H1 (cell line): ENCODE results near the gene GPHA2. TPM values are rescaled to one million over a fixed set of nuclear protein-coding genes. Genes with fewer than 3 reads are reported as not detected.

Experiments used
- CTCF ChIA-PET: fragments of 300-600 bp; sonication (Branson Sonifier 250); formaldehyde crosslinking; loops from one replicate; lab custom pipeline; 2021; ENCODE audit not compliant: partially characterized antibody; lab: Charles Lee
- POLR2A ChIA-PET: fragments of 300-600 bp; sonication (Branson Sonifier 250); formaldehyde crosslinking; loops from one replicate; lab custom pipeline; 2021; ENCODE audit warnings: inconsistent platforms; ENCODE audit not compliant: partially characterized antibody; lab: Charles Lee
- DNase-seq, 2 experiments: peaks; one replicate each; pipeline versions ENCODE4 v3.0.0 to v3.0.0-alpha.2; 2010 to 2022; ENCODE audit warnings: low spot score in 2 of 2, low read depth in 1 of 2, mixed read lengths in 1 of 2
- FAIRE-seq: peaks from 2 replicates; lab custom pipeline; 2011; peaks lifted over from hg19 to GRCh38; lab: Jason Lieb, UNC
- H2AFZ ChIP-seq: 2 replicates; pipeline ENCODE4 v1.8.1; 2012; ENCODE audit warnings: low read length, inconsistent platforms
- H2AK5ac ChIP-seq: 2 replicates; pipeline ENCODE4 v1.6.1; 2013; ENCODE audit warnings: low read depth, low read length
- H2BK120ac ChIP-seq: replicated peaks from 2 replicates; pipeline ENCODE3; 2013; ENCODE audit warnings: low read depth, low read length, inconsistent platforms
- H2BK12ac ChIP-seq: 2 replicates; pipeline ENCODE4 v1.6.1; 2013; ENCODE audit warnings: low read depth, low read length
- H2BK15ac ChIP-seq: 2 replicates; pipeline ENCODE4 v1.6.1; 2013; ENCODE audit warnings: low read length
- H2BK20ac ChIP-seq: 2 replicates; pipeline ENCODE4 v1.6.1; 2013; ENCODE audit warnings: low read length
- H2BK5ac ChIP-seq: 2 replicates; pipeline ENCODE4 v1.6.1; 2013; ENCODE audit warnings: low read depth, low read length
- H3K14ac ChIP-seq: 2 replicates; pipeline ENCODE4 v1.6.1; 2013; ENCODE audit warnings: inconsistent platforms; ENCODE audit not compliant: insufficient read length
- H3K18ac ChIP-seq: 2 replicates; pipeline ENCODE4 v1.6.1; 2013; ENCODE audit warnings: low read length; ENCODE audit errors: extremely low read depth
- H3K23ac ChIP-seq: 2 replicates; pipeline ENCODE4 v1.6.1; 2013; ENCODE audit warnings: inconsistent platforms; ENCODE audit not compliant: insufficient read length
- H3K23me2 ChIP-seq: 2 replicates; pipeline ENCODE4 v1.6.1; 2013; ENCODE audit warnings: low read depth, low read length
- H3K27ac ChIP-seq: 2 replicates; pipeline ENCODE4 v1.6.1; 2011; ENCODE audit warnings: low read depth, low read length, inconsistent platforms
- H3K27me3 ChIP-seq, 4 experiments: replicated peaks in 1 of 4; 1 replicate in 1 of 4; 2 replicates in 3 of 4; pipeline versions ENCODE4 v1.6.1 to v1.8.1; 2011 to 2013; ENCODE audit warnings: low read length in 3 of 4, mild to moderate bottlenecking in 3 of 4, inconsistent platforms in 2 of 4, mixed read lengths in 2 of 4, moderate library complexity in 1 of 4; ENCODE audit not compliant: control insufficient read depth in 3 of 4, insufficient read depth in 3 of 4; ENCODE audit errors: extremely low read depth in 1 of 4
- H3K36me3 ChIP-seq, 4 experiments: 2 replicates each; pipeline versions ENCODE4 v1.6.1 to v1.8.1; 2011 to 2013; ENCODE audit warnings: mild to moderate bottlenecking in 4 of 4, low read length in 3 of 4, moderate library complexity in 2 of 4, control low read depth in 1 of 4, inconsistent platforms in 1 of 4; ENCODE audit not compliant: insufficient read depth in 4 of 4, control insufficient read depth in 2 of 4
- H3K4ac ChIP-seq: replicated peaks from 2 replicates; pipeline ENCODE3; 2013; ENCODE audit warnings: low read length, low read depth, mixed read lengths, inconsistent platforms; ENCODE audit not compliant: insufficient read length
- H3K4me1 ChIP-seq, 4 experiments: replicated peaks in 1 of 4; 1 replicate in 1 of 4; 2 replicates in 3 of 4; pipeline versions ENCODE4 v1.6.1 to v1.8.1; 2011 to 2013; ENCODE audit warnings: low read length in 3 of 4, inconsistent platforms in 2 of 4, mixed read lengths in 1 of 4; ENCODE audit not compliant: insufficient read depth in 4 of 4, control insufficient read depth in 3 of 4
- H3K4me2 ChIP-seq, 2 experiments: 2 replicates each; pipeline versions ENCODE4 v1.6.1 to v1.8.1; 2011 to 2013; ENCODE audit warnings: low read depth in 2 of 2, low read length in 2 of 2, control low read depth in 1 of 2, inconsistent platforms in 1 of 2, mild to moderate bottlenecking in 1 of 2; ENCODE audit not compliant: insufficient read depth in 1 of 2
- H3K4me3 ChIP-seq, 4 experiments: fragments of 200-600, 300-600 bp in 1 of 4; sonication (generic), shearing (Covaris generic), sonication (Bioruptor Twin) in 1 of 4; 2 replicates each; pipeline versions ENCODE4 v1.5.1 to v1.8.1; 2011 to 2016; ENCODE audit warnings: low read length in 4 of 4, low read depth in 3 of 4, control low read depth in 2 of 4, inconsistent platforms in 2 of 4, mild to moderate bottlenecking in 2 of 4, mixed read lengths in 1 of 4, moderate library complexity in 1 of 4; ENCODE audit not compliant: insufficient read depth in 2 of 4; ENCODE audit errors: extremely low read depth in 1 of 4
- H3K56ac ChIP-seq: replicated peaks from 2 replicates; pipeline ENCODE3; 2013; ENCODE audit warnings: low read depth, mild to moderate bottlenecking, mixed read lengths, low read length, inconsistent platforms; ENCODE audit not compliant: insufficient read length
- H3K79me1 ChIP-seq: 2 replicates; pipeline ENCODE4 v1.6.1; 2013; ENCODE audit warnings: low read depth, low read length, control low read depth
- H3K79me2 ChIP-seq, 2 experiments: 2 replicates each; pipeline versions ENCODE4 v1.6.1 to v1.8.1; 2012 to 2013; ENCODE audit warnings: low read length in 2 of 2, mild to moderate bottlenecking in 2 of 2, inconsistent platforms in 1 of 2; ENCODE audit not compliant: insufficient read depth in 2 of 2, control insufficient read depth in 1 of 2
- H3K9ac ChIP-seq, 4 experiments: replicated peaks in 1 of 4; 1 replicate in 1 of 4; 2 replicates in 3 of 4; pipeline versions ENCODE4 v1.6.1 to v1.8.1; 2011 to 2013; ENCODE audit warnings: low read depth in 3 of 4, low read length in 3 of 4, control low read depth in 2 of 4, mild to moderate bottlenecking in 2 of 4, moderate library complexity in 2 of 4, inconsistent platforms in 1 of 4; ENCODE audit errors: extremely low read depth in 1 of 4
- H3K9me3 ChIP-seq, 2 experiments: 2 replicates each; pipeline versions ENCODE4 v1.6.1 to v1.8.1; 2012 to 2013; ENCODE audit warnings: mild to moderate bottlenecking in 2 of 2, moderate library complexity in 2 of 2, control low read depth in 1 of 2, inconsistent platforms in 1 of 2, low read depth in 1 of 2, low read length in 1 of 2, mixed read lengths in 1 of 2; ENCODE audit not compliant: insufficient read depth in 2 of 2
- H4K20me1 ChIP-seq, 2 experiments: replicated peaks in 1 of 2; 2 replicates each; pipeline versions ENCODE3 to v1.8.1; 2011 to 2013; ENCODE audit warnings: inconsistent platforms in 2 of 2, low read length in 2 of 2, mild to moderate bottlenecking in 1 of 2; ENCODE audit not compliant: insufficient read depth in 2 of 2, control insufficient read depth in 1 of 2
- H4K5ac ChIP-seq: 2 replicates; pipeline ENCODE4 v1.6.1; 2013; ENCODE audit warnings: low read length, low read depth, mixed read lengths, inconsistent platforms; ENCODE audit not compliant: insufficient read length
- H4K8ac ChIP-seq: 2 replicates; pipeline ENCODE4 v1.8.0; 2013; ENCODE audit warnings: mild to moderate bottlenecking, moderate library complexity, low read length, inconsistent platforms; ENCODE audit not compliant: insufficient read depth; ENCODE audit errors: extremely low read depth
- H4K91ac ChIP-seq: replicated peaks from 2 replicates; pipeline ENCODE3; 2013; ENCODE audit warnings: low read length, mixed read lengths, inconsistent platforms; ENCODE audit not compliant: insufficient read length
- ATF3 ChIP-seq: IDR thresholded peaks from 2 replicates; pipeline ENCODE4 v1.6.1; 2011; ENCODE audit warnings: low read depth, mild to moderate bottlenecking, low read length; ENCODE audit not compliant: insufficient read depth
- HDAC6 ChIP-seq: IDR thresholded peaks from one replicate; pipeline ENCODE4 v1.7.1; 2012; ENCODE audit warnings: low read depth, mild to moderate bottlenecking, inconsistent platforms, low read length, moderate library complexity
- JUN ChIP-seq: IDR thresholded peaks from 2 replicates; pipeline ENCODE4 v1.6.1; 2011; ENCODE audit warnings: low read depth, mild to moderate bottlenecking, improper control_type of control experiment, low read length
- MAX ChIP-seq: IDR thresholded peaks from 2 replicates; pipeline ENCODE4 v1.6.1; 2012; ENCODE audit warnings: inconsistent platforms
- NRF1 ChIP-seq: IDR thresholded peaks from 2 replicates; pipeline ENCODE4 v1.6.1; 2011; ENCODE audit warnings: mild to moderate bottlenecking, low read depth, low read length, improper control_type of control experiment
- SIRT6 ChIP-seq: IDR thresholded peaks from one replicate; pipeline ENCODE4 v1.7.1; 2012; ENCODE audit warnings: low read length, inconsistent platforms
- SIX5 ChIP-seq: IDR thresholded peaks from 2 replicates; pipeline ENCODE4 v1.6.1; 2011; ENCODE audit warnings: mild to moderate bottlenecking, low read depth, low read length
- TAF1 ChIP-seq: IDR thresholded peaks from 2 replicates; pipeline ENCODE4 v1.6.1; 2011; ENCODE audit warnings: mild to moderate bottlenecking, low read depth, low read length
- YY1 ChIP-seq: IDR thresholded peaks from 2 replicates; pipeline ENCODE4 v1.6.1; 2011; ENCODE audit warnings: low read depth, mild to moderate bottlenecking, low read length
- WGBS, 2 experiments: shearing (Covaris generic) in 1 of 2; methylation state at CpG; one replicate each; pipeline versions ENCODE4 v1.1.6 to v1.1.7; 2013 to 2015; ENCODE audit warnings: low lambda C conversion rate in 2 of 2, mixed read lengths in 2 of 2, inconsistent platforms in 1 of 2, low coverage in 1 of 2, missing lambda C conversion rate in 1 of 2; ENCODE audit not compliant: insufficient replicate concordance in 2 of 2, insufficient coverage in 1 of 2, insufficient read length in 1 of 2; ENCODE audit errors: extremely low coverage in 1 of 2, missing lambda C conversion rate in 1 of 2; 5-methylcytosine and 5-hydroxymethylcytosine counted together
- long read RNA-seq, 2 experiments: library from RNA in 1 of 2; library from capped mRNA in 1 of 2; stranded (forward); transcript quantifications; one replicate each; pipeline ENCODE4 v2.0.0, GENCODE V29; 2021; ENCODE audit warnings: inconsistent platforms in 1 of 2
- polyA minus RNA-seq, 3 experiments: library from RNA; depleted of rRNA, polyadenylated mRNA; stranded (reverse); fragments of >200 nt; gene quantifications; 1 replicate in 2 of 3; 2 replicates in 1 of 3; pipeline ENCODE4 v1.2.3, GENCODE V29; 2011
- polyA plus RNA-seq, 7 experiments: library from polyadenylated mRNA; depleted of rRNA in 3 of 7; stranded (reverse) in 5 of 7; unstranded in 2 of 7; fragments of >200 nt in 5 of 7; fragments of 200-250 nt in 2 of 7; gene quantifications; 1 replicate in 5 of 7; 2 replicates in 1 of 7; 4 replicates in 1 of 7; pipeline versions ENCODE4 v1.2.1 to v1.2.3, GENCODE V29; 2011 to 2013; ENCODE audit warnings: missing spikeins in 2 of 7, mixed read lengths in 2 of 7
- total RNA-seq: library from RNA; stranded (reverse); fragmentation: NEBNext Ultra II Directional; extraction: Animal tissue kit (Norgen Biotek cat#: 25700); gene quantifications from 2 replicates; pipeline ENCODE4 v1.2.1, GENCODE V29; 2021

GPHA2 gene
- total RNA-seq (0.97 and 1.5 TPM in 2 replicates), polyA plus RNA-seq (2011; rRNA removed) (4.4 and 5.4 TPM in 2 replicates), polyA minus RNA-seq (2011; rRNA and poly(A)+ RNA removed) (1.4 TPM in 1 of 2 replicates, not detected in the other)
- 3.3 TPM for polyA plus RNA-seq (2011; cell fraction: cytosol; rRNA removed)
- polyA plus RNA-seq (2011; cell fraction: nucleus; rRNA removed): 2.4 TPM
- 1.0 to 2.8 TPM (median 1.6 TPM) in 4 replicates for polyA plus RNA-seq (2012, experiment 1 of 2)
- polyA plus RNA-seq (2012, experiment 2 of 2): 3.1 TPM
- polyA plus RNA-seq (2013, experiment 1 of 2): 2.5 TPM
- polyA plus RNA-seq (2013, experiment 2 of 2): 2.7 TPM
- polyA minus RNA-seq (2011; cell fraction: cytosol; rRNA and poly(A)+ RNA removed): not detected
- polyA minus RNA-seq (2011; cell fraction: nucleus; rRNA and poly(A)+ RNA removed): not detected
- long read RNA-seq, experiment 1: 0 reads
- long read RNA-seq, experiment 2: 0 reads

DNA sequence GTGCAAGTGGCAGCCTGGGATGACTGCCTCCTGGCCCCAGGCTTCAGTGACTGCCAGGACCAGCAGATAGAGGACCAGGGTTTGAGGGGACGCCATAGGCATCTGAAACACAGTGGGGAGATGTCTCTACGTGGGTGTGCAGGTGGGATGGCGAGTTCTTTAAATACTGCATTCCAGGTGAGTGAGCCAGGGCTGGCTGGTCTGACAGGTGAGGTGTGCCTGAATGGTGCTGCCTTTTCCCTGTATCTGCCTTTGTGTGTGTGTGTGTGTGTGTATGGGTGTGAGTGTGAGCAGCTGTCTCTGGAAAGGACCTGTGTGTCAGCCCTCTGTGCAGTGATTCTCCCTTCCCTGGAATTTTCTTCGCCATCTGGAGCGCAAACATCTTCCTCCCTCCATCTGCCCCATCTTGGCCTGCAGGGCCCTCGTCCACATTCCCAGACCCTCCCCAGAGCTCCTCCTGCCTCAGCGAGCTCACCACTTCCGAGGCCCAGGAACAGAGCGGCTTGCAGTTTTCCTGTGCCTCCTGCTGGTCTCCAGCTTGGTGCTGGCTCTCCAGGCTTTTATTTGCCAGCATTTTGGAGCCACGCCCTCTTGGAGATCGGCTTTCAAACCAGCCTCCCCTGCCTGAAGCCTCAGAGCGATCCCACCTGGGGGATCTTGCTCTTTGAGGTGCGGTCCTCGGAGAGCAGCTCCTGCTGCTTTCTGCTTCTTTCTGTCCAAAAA is at the start of gene GPHA2:
Gene GPHA2 (minus strand): TSS at position 535 of the 723 bp plus-strand sequence. CDS start 433 bp downstream, at position 102.
- POLR2A ChIA-PET: interaction anchor here (0.7 to 1.4 kb wide), 9 partner anchors 9 to 198 kb away, joined by 3 to 5 read pairs (median 3); partner anchors contain the start of genes ARL2, BATF2, FAU and MAJIN
- H3K4ac ChIP-seq: peak within 1 kb of the TSS; percentile 48
- 36% methylated on average over 14 of the region's 14 CpGs; no CpG with 5 or more reads in 1 of the 2 experiments for WGBS, 2 experiments
- peak within 1 kb of the TSS; percentile 89 for H4K91ac ChIP-seq
- no peak within 1 kb of the TSS for H2AK5ac ChIP-seq
- H3K4me3 ChIP-seq: peak within 1 kb of the TSS in 2 of 4 experiments; percentile 19 to 38; a peak in 2 of 8 replicates
- peak within 1 kb of the TSS; percentile 40 to 65 for H3K4me2 ChIP-seq
- no peak within 1 kb of the TSS for H3K14ac ChIP-seq
- peak within 1 kb of the TSS in 1 of 4 experiments; percentile 19; a peak in 1 of 7 replicates for H3K9ac ChIP-seq
- H2BK5ac ChIP-seq: peak within 1 kb of the TSS; percentile 81; the same call in 1 of the 2 replicates
- peak within 1 kb of the TSS; percentile 65 for H2BK120ac ChIP-seq
- FAIRE-seq (no peak), DNase-seq (peak; percentile 53 to 61)
- CTCF ChIA-PET: interaction anchor here (0.7 to 4.6 kb wide), 15 partner anchors 9 to 1486 kb away, joined by 3 to 20 read pairs (median 4); partner anchors contain the start of genes ARL2, BATF2 and TM7SF2
- peak within 1 kb of the TSS; percentile 7; the same call in 1 of the 2 replicates for H4K8ac ChIP-seq
- peaks cover 0 to 4% of the 10 kb centered on the region in 2 experiments for H4K20me1 ChIP-seq
- H2BK15ac ChIP-seq: peak within 1 kb of the TSS; percentile 84
- no peak within 1 kb of the TSS for H4K5ac ChIP-seq
- H3K18ac ChIP-seq: peak within 1 kb of the TSS; percentile 63; the same call in 1 of the 2 replicates
- H3K56ac ChIP-seq: no peak within 1 kb of the TSS
- no peak within 1 kb of the TSS for H3K27ac ChIP-seq
- H3K36me3 ChIP-seq: no peaks in the 10 kb centered on the region
- peak within 1 kb of the TSS; percentile 89 for H2BK20ac ChIP-seq
- H3K23ac ChIP-seq: no peak within 1 kb of the TSS
- H2BK12ac ChIP-seq: peak within 1 kb of the TSS; percentile 90; the same call in 1 of the 2 replicates
- no peaks in the 10 kb centered on the region for H3K9me3 ChIP-seq
- H3K4me1 ChIP-seq: peaks cover 1 to 14% (median 7%) of the 10 kb centered on the region in 4 experiments
- peak within 1 kb of the TSS; percentile 59; the same call in 1 of the 2 replicates for H2AFZ ChIP-seq
- H3K79me2 ChIP-seq: no peaks in the 10 kb centered on the region
- peaks cover 2% of the 10 kb centered on the region; the same call in 1 of the 2 replicates for H3K23me2 ChIP-seq
- H3K27me3 ChIP-seq: no peaks in the 10 kb centered on the region; a peak in 1 of 7 replicates
- no peaks in the 10 kb centered on the region for H3K79me1 ChIP-seq
- TF ChIP-seq TAF1 (peak; percentile 50; the same call in 1 of the 2 replicates), HDAC6 (no peak), JUN (no peak), SIRT6 (no peak), ATF3 (no peak), SIX5 (no peak), YY1 (no peak), NRF1 (no peak), MAX (peak; percentile 31; the same call in 1 of the 2 replicates)
